Liver (tissue), 9 donors: ENCODE data around the gene AKAP12. TPM values are rescaled to one million over a fixed set of nuclear protein-coding genes. Genes with fewer than 3 reads are reported as not detected.

Experiments used
- DNase-seq: peaks from one replicate; pipeline ENCODE4 v3.0.0-alpha.2; 2017; ENCODE audit warnings: low spot score
- H3K27ac ChIP-seq, 2 donors: one replicate each; pipeline ENCODE4 v1.7.0; 2013; ENCODE audit warnings: inconsistent platforms in 2 of 2, low read length in 2 of 2, control low read depth in 1 of 2, low read depth in 1 of 2, mild to moderate bottlenecking in 1 of 2
- H3K27me3 ChIP-seq, 4 donors: one replicate each; pipeline versions ENCODE4 v1.6.1 to v1.7.0; 2013; ENCODE audit warnings: low read length in 3 of 4, inconsistent platforms in 1 of 4, mild to moderate bottlenecking in 1 of 4, moderate library complexity in 1 of 4; ENCODE audit not compliant: control insufficient read depth in 4 of 4, insufficient read depth in 4 of 4
- H3K36me3 ChIP-seq, 4 donors: one replicate each; pipeline versions ENCODE4 v1.6.1 to v1.7.0; 2013; ENCODE audit warnings: low read length in 3 of 4, mild to moderate bottlenecking in 3 of 4, low read depth in 1 of 4, moderate library complexity in 1 of 4; ENCODE audit not compliant: control insufficient read depth in 4 of 4, insufficient read depth in 3 of 4
- H3K4me1 ChIP-seq, 4 donors: one replicate each; pipeline versions ENCODE4 v1.6.1 to v1.7.0; 2013; ENCODE audit warnings: low read length in 3 of 4, mild to moderate bottlenecking in 3 of 4, moderate library complexity in 1 of 4; ENCODE audit not compliant: control insufficient read depth in 4 of 4, insufficient read depth in 4 of 4
- H3K4me3 ChIP-seq, 3 donors: one replicate each; pipeline versions ENCODE4 v1.6.1 to v1.7.0; 2013; ENCODE audit warnings: low read length in 3 of 3, control low read depth in 1 of 3, low read depth in 1 of 3, mild to moderate bottlenecking in 1 of 3
- H3K9ac ChIP-seq, 2 donors: one replicate each; pipeline ENCODE4 v1.7.0; 2013; ENCODE audit warnings: low read length in 2 of 2, mild to moderate bottlenecking in 2 of 2, moderate library complexity in 2 of 2, control low read depth in 1 of 2, low read depth in 1 of 2
- H3K9me3 ChIP-seq, 4 donors: one replicate each; pipeline versions ENCODE4 v1.6.1 to v1.7.0; 2013; ENCODE audit warnings: low read length in 3 of 4; ENCODE audit not compliant: control insufficient read depth in 4 of 4
- ATF3 ChIP-seq: IDR thresholded peaks from 2 replicates; pipeline ENCODE4 v1.6.1; 2016; ENCODE audit warnings: antibody characterized with exemption
- CTCF ChIP-seq: fragments of 150-350 bp; IDR thresholded peaks from 2 replicates; pipeline ENCODE4 v1.5.1; 2017; ENCODE audit warnings: improper control_type of control experiment, low read depth, low read length; ENCODE audit not compliant: missing input control
- EGR1 ChIP-seq, 2 donors: IDR thresholded peaks; 2 replicates each; pipeline ENCODE4 v1.6.1; 2016 to 2018; ENCODE audit warnings: antibody characterized with exemption in 2 of 2, low read depth in 2 of 2
- FOXA1 ChIP-seq: IDR thresholded peaks from 2 replicates; pipeline ENCODE4 v1.6.1; 2016; ENCODE audit warnings: antibody characterized with exemption
- FOXA2 ChIP-seq: IDR thresholded peaks from 2 replicates; pipeline ENCODE4 v1.6.1; 2016; ENCODE audit warnings: antibody characterized with exemption
- GABPA ChIP-seq, 2 donors: IDR thresholded peaks in 1 of 2; conservative IDR thresholded peaks in 1 of 2; 2 replicates each; pipeline ENCODE4 v1.6.1; 2016; ENCODE audit warnings: antibody characterized with exemption in 2 of 2, mild to moderate bottlenecking in 1 of 2, moderate library complexity in 1 of 2
- HNF4A ChIP-seq, 2 donors: conservative IDR thresholded peaks; 2 replicates each; pipeline ENCODE4 v1.6.1; 2016; ENCODE audit warnings: antibody characterized with exemption in 2 of 2, mild to moderate bottlenecking in 2 of 2
- HNF4G ChIP-seq: IDR thresholded peaks from 2 replicates; pipeline ENCODE4 v1.6.1; 2016; ENCODE audit warnings: antibody characterized with exemption
- JUND ChIP-seq, 2 donors: IDR thresholded peaks; 2 replicates each; pipeline ENCODE4 v1.6.1; 2016; ENCODE audit warnings: antibody characterized with exemption in 2 of 2
- MAX ChIP-seq: IDR thresholded peaks from 2 replicates; pipeline ENCODE4 v1.6.1; 2016; ENCODE audit warnings: antibody characterized with exemption
- NR2F2 ChIP-seq: IDR thresholded peaks from 2 replicates; pipeline ENCODE4 v1.6.1; 2016; ENCODE audit warnings: antibody characterized with exemption
- RAD21 ChIP-seq, 2 donors: IDR thresholded peaks; 2 replicates each; pipeline ENCODE4 v1.6.1; 2016; ENCODE audit warnings: antibody characterized with exemption in 2 of 2, mild to moderate bottlenecking in 2 of 2
- SP1 ChIP-seq: IDR thresholded peaks from 2 replicates; pipeline ENCODE4 v1.6.1; 2018; ENCODE audit warnings: antibody characterized with exemption, mild to moderate bottlenecking
- TAF1 ChIP-seq: conservative IDR thresholded peaks from 2 replicates; pipeline ENCODE4 v1.6.1; 2016; ENCODE audit warnings: antibody characterized with exemption, mild to moderate bottlenecking
- YY1 ChIP-seq: IDR thresholded peaks from 2 replicates; pipeline ENCODE4 v1.6.1; 2016; ENCODE audit warnings: antibody characterized with exemption, mild to moderate bottlenecking
- ZBTB33 ChIP-seq: IDR thresholded peaks from 2 replicates; pipeline ENCODE4 v1.6.1; 2016; ENCODE audit warnings: antibody characterized with exemption
- WGBS: extraction: QIAGEN DNeasy Blood & Tissue Kit; methylation state at CpG from one replicate; pipeline ENCODE4 v1.1.7; 2013; 5-methylcytosine and 5-hydroxymethylcytosine counted together
- polyA plus RNA-seq, 2 donors: library from polyadenylated mRNA; stranded (reverse) in 1 of 2; unstranded in 1 of 2; fragments of 200-250 nt in 1 of 2; fragments of >200 nt in 1 of 2; fragmentation: Nextera tagmentation in 1 of 2; extraction: Ambion mirVana in 1 of 2; gene quantifications; one replicate each; pipeline versions ENCODE4 v1.2.1 to v1.2.3, GENCODE V29; 2013 to 2015
- total RNA-seq, 2 donors: library from RNA; depleted of rRNA; stranded (reverse); fragments of >200 nt; gene quantifications; one replicate each; pipeline ENCODE4 v1.2.3, GENCODE V29; 2014
- donor health status: healthy.
- donor health status: healthy.
- donor health status: healthy.
- donor health status: healthy.
- donor health status: healthy.

The AKAP12 gene
- total and polyA plus RNA-seq, 4 donors: 6.7 to 14.8 (median 8.6) TPM

DNA sequence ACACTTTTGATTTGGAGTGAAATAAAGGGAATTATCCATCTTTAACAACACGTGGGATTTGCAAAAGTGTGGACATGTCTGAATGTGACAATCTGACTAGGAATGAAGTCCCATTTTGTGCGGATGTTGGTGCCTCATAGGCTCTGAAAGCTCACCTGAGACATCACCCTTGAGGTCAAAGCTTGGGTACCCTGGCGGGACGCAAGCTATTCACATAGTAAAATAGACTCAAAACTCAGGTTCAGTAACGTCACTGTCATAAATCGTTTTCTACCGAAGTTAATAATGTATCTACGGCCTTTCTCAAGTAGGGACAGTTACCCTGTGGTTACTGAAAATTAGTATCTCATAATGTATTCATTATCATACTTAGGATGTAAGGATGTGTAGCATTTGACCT lies 61.8 kb downstream of the AKAP12 start (continued):
- TF ChIP-seq ATF3: no peak
- TF ChIP-seq HNF4A (conservative IDR thresholded peaks at IDR 0.05): no peak
- no peak for TF ChIP-seq FOXA1
- TF ChIP-seq RAD21 (IDR thresholded peaks at IDR 0.05): no peak
- TF ChIP-seq ZBTB33: no peak

DNA sequence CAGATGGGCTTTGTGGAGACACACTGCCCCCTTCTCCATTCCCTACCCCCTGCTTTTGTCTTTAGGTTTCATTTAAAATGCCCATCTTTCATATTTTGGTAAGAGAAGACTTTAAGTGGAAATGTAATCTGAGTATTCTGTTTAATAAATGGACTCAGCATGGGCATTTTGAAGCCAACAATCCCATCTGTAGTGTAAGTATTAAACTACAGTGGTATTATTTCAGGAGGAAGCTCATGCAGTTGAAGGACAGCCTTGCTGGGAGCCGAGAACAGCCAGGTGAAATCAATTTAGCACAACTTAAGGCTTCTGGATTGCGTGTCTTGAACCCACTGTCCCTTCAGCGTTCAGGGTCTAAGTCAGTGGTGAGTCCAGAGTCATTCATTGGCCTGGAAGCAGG lies 63.5 kb downstream of the AKAP12 start:
- no peak overlapping the region for H3K9ac ChIP-seq
- no peak overlapping the region for H3K27ac ChIP-seq
- H3K27me3 ChIP-seq: no peaks in the 10 kb centered on the region
- WGBS: 89% methylated on average over 3 of the region's 3 CpGs
- no peaks in the 10 kb centered on the region for H3K36me3 ChIP-seq
- DNase-seq: no peak
- peaks cover 0 to 11% (median 6%) of the 10 kb centered on the region in 4 donors for H3K4me1 ChIP-seq
- TF ChIP-seq ATF3 (no peak), SP1 (no peak), JUND (IDR thresholded peaks at IDR 0.05) (no peak), EGR1 (IDR thresholded peaks at IDR 0.05; ENCODE audit: low read depth in 2 of 2) (no peak), ZBTB33 (no peak), GABPA (IDR thresholded peaks at IDR 0.05 in 1 of 2, conservative IDR thresholded peaks at IDR 0.05 in 1 of 2) (no peak), RAD21 (IDR thresholded peaks at IDR 0.05) (no peak), MAX (no peak), TAF1 (no peak), HNF4A (conservative IDR thresholded peaks at IDR 0.05) (no peak), NR2F2 (no peak), FOXA2 (no peak), CTCF (no peak)
- H3K9me3 ChIP-seq: no peaks in the 10 kb centered on the region
- H3K4me3 ChIP-seq: no peak overlapping the region

DNA sequence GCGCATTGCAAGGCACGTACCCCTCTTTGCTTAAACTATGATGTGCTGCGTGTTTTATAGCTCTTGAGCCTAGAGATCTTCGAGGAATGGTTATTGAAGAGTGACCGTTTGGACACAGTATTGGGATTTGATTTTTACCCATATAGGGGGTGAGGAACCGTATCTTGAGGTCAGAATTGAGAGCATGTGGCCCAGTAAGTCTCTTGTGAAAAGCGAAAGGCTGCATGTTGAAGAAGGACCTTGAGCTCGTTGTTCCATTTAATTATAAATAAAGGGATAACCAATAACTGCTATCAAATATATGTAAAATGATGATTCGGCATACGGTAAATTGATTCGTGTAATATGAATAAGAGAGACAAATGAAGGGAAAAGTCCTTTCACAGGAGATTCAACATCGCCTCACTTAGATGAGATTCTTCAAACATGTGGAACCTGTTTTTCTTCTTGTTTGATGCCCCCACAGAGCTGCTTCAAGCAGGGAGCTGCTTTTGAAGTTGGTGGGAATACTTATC lies 66.6 kb downstream of the AKAP12 start:
- DNase-seq: no peak
- Histone ChIP-seq H3K4me1 (peaks cover 0 to 11% (median 6%) of the 10 kb centered on the region in 4 donors), H3K27me3 (no peaks in the 10 kb centered on the region), H3K9ac (no peak overlapping the region), H3K36me3 (no peaks in the 10 kb centered on the region), H3K9me3 (no peaks in the 10 kb centered on the region), H3K27ac (no peak overlapping the region), H3K4me3 (no peak overlapping the region)
- 90% methylated on average over 12 of the region's 12 CpGs for WGBS
- TF ChIP-seq FOXA2: no peak
- no peak for TF ChIP-seq YY1
- TF ChIP-seq ZBTB33: no peak
- TF ChIP-seq JUND (IDR thresholded peaks at IDR 0.05): no peak
- no peak for TF ChIP-seq SP1
- TF ChIP-seq FOXA1: no peak
- TF ChIP-seq CTCF: no peak
- no peak for TF ChIP-seq HNF4G
- no peak for TF ChIP-seq ATF3
- TF ChIP-seq TAF1: no peak
- no peak for TF ChIP-seq MAX
